GM21381 (cell line): Measurements from ENCODE around the gene NDUFV3.
A peak's percentile ranks its signal among the peaks of the same experiment; 100 is the strongest.
"Not testable (repeated sequence)": the region's sequence is repeated elsewhere in the genome, so short reads cannot be mapped to it uniquely, and the experiment has no call there.

ENCODE experiments used
- ATAC-seq: cut with Tn5 transposase; IDR thresholded peaks from one replicate; pipeline ENCODE4 v1.9.1; 2021; ENCODE audit warnings: mild to moderate bottlenecking, moderate library complexity; ENCODE audit not compliant: unreplicated experiment

NDUFV3 gene

GRCh38 chr21:42855937-42856335, 37.2 kb upstream of the NDUFV3 start:
- ATAC-seq, result no peak

GRCh38 chr21:42857216-42857615, 35.9 kb upstream of the NDUFV3 start:
- no peak for ATAC-seq

DNA sequence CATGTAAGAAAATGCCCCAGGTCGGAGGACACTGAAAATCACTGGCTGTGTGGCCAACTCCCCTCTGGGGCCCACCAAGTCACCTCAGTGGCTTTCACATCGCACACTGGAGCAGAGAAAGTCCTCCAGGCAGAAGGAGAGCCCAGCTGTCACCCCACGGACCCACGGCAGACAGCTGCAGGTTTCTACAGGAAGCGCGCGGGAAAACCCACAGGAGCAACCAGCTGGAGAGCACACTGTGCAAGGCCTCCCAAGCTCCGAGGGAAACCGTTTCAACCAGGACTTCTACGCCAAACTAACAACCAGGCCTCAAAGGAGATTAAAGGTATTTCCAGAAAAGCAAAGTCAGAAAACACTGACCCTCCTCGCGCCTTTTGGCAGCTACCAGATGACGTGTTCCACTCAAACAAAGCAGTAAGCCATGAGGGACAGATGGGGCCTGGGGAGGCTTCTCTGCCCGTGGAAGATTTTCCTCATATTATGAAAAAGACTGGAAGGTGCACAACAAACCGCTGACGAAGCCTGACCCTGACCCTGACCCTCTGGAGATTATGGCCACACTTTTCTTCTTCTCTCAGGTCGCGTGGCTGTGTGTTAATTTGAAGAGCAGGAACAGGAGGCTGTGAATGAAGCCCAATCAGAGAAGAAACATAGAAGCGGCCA, 34.8 kb upstream of the NDUFV3 start:
- no peak for ATAC-seq

DNA sequence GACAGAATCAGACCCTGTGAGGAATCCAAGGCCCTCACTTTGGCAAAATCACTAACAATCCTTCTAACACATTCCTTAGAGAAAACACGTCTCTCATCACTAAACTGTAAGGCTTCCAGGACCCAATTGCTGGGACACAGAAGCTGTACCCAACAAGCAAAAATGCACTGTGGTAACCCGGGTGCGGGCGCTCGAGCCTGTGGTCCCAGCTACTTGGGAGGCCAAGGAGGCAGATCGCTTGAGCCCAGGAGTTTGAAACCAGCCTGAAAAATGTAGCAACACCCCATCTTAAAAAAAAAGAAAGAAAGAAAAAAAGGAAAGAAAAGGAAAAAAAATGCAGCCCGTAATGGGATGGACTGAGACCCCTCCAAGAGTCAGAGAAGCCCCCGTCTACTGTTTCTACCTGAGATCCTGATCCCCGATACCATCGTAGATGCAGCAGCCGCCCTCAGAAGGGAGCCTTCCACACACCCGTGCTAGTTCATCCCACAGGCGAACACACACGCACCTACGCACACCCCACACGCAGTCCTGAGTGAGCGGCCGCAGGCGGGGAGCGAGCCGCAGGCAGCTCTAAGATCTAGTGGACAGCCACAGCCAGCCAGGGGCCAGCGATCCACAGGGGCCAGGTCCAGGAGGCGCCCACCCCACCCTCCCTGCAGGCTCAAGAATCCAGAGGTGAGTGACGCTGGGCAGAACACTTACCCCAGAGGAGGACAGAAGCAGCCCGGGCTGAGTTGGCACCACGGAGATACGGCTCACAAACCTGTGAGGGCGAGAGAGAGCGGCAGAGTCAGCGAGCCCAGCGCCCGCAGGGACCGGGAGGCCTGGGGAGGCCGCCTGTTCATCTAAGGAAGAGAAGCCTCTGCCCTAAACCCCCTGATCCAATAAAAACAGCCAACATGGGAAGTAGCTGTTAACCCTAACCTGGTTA, 33.9 kb upstream of the NDUFV3 start:
- no peak for ATAC-seq

DNA sequence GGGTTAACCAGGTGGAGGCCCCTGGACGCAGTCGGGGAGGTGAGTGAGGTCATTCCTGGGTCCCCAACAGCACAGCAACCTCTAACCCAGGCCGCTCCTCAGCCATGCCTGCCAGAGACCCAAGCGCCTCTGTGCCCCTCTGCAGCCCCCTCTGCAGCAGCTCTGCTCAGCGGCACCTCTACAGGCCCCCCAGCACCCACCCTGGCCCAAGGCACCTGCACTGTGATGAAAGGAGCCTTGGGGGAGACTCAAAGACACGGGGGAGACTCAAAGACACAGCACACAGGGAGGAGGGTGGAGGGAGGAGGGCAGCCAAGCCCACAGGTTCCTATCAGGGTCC, 33.2 kb upstream of the NDUFV3 start:
- no peak for ATAC-seq

GRCh38 chr21:42860345-42860744, 32.8 kb upstream of the NDUFV3 start:
- no peak for ATAC-seq

DNA sequence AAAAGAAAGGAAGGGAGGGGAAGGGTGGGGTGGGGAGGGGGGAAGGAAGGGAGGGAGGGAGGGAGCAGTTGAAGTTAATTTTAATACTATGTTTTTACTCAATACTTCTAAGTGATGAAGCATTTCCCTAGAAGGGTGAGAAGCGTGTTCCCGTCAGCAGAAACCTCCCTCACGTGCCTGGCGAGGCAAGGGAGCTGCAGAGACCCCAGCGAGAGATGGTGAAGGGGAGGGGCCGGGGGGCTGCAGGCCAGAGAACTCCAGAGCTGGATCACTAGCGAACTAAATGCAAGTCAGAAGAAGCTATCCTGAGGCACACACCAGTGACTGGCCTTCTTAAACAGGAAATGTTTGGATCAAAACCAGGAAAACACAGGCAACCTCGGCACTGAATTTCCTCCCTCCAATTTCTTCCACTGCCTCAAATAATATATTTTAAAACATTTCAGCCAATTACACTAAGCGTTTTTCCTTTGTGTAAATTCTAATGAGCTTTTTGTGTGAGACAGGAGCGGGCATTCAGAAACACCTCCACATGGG, 31.7 kb upstream of the NDUFV3 start:
- no peak for ATAC-seq

DNA sequence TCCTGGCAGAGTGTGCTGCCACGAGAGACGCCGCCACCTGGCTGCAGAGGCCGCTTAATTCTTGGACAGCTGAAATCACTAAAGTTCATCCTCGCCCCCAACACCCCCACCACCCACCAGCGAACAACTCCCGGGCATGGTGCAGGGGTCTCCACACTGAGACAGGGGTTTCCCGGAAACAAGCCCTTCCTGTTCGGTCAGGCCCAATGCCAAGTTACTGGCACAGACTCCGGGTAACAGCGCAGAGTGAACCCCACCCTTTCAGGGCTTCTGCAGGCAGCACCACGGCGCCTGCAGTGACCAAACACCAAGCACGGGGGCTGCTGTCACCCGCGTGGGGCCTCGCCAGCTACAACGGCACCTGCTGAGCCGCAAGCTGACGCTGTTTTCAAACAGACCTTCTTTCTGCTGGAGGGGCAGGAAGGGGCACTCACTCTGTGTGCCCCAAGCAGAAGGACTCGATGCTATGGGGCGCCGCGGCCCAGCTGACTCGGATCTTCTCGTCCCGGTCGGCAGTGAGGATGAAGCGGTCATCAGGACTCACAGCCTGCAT, 31.2 kb upstream of the NDUFV3 start:
- ATAC-seq, result no peak

DNA sequence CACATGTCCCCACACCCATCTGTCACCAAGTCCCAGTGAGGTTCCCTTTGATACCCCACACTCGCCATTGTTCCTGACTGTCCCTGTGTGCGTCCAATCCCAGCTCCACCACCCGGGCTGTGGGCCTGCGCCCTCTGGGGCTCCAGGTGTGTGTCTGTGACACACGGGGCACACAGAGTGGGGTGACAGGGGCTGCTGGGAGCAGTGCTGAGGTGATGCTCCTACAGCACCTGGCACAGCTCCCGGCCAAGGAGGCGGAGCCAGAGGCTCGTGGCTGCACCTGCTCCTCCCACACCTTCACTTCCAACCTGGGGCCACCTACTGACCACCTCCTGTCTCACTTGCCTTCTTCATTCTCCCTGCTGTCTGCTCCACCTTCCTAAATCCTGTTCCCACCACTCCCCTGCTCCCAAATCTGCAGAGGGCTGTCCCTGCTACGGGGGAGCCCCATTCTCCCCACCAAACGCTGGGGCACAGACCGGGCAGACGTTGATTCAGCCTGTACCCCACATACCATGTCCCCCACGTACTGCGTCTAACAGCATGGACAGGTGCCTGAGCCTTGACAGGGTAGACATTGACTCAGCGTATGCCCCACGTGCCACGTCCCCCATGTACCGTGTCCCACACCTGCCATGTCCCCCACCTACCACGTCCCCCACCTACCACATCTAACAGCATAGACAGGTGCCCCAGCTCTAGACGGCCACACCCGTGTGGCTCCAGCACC, 30.2 kb upstream of the NDUFV3 start:
- ATAC-seq, result no peak

DNA sequence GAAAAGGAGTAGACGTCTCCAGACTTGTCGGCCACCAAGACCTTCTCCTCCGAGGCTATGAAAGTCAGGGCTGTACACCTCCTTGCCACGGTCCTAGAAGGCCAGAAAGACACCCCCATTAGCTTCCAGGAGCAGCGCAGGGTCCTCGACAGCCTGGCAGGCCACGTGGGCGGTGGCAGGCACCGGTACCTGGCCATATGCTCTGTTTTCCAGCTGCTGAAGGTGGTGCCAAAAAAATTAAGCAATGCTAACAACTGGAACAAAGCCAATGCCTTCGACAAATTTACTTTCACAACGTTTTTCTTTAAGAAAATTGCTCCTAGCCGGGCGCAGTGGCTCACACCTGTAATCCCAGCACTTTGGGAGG, 29.6 kb upstream of the NDUFV3 start:
- ATAC-seq, result no peak

GRCh38 chr21:42864286-42864685, 28.8 kb upstream of the NDUFV3 start:
- no peak for ATAC-seq

DNA sequence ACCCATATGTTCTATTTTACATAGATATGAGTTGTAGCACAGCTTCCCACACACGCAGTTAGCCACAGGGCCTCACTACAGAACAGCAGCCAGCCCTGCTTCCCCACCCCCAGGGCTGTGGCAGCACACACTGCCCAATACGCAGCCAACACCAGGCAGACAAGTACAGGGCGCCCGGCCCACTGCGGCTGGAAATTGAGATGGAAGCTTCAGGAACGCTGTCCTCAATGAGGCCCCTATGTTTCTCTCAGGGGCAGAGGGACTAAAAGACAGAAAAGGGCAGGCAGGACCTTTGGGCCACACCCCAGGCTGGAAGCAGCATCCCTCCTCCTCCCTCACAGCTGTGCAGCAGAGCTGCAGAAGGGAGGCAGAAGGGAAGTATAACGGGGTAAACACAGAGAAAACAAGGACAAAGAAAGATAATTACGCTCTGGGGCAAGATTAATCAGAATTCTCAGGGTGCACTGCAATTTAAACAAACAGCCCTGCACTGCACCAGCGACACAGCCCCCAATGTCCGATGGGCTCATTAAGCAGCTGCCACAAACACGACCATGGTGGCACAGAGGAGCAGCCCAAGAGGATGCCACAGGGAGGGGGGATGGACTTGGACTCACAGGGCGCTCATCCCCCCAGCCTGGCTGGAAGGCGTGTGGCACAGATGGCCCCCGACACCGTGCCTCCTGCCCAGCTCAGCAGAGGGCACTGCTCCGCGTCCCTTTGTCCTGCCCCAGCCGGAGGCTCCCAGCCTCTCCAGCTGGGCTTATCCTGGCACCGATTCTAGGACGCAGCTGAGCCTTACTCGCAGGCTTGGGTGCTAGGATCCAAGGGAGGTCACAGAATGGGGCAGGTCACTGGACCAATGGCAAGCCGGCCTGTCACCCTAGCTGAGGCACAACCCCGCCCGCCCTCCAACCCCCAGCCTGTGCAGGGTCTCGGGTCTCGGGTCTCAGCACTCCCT, 28.0 kb upstream of the NDUFV3 start:
- ATAC-seq, result no peak

- no peak for ATAC-seq
Measured at GRCh38 chr21:42865776-42866160, 27.3 kb upstream of the NDUFV3 start.

GRCh38 chr21:42868196-42868595, 24.9 kb upstream of the NDUFV3 start:
- ATAC-seq, result no peak

DNA sequence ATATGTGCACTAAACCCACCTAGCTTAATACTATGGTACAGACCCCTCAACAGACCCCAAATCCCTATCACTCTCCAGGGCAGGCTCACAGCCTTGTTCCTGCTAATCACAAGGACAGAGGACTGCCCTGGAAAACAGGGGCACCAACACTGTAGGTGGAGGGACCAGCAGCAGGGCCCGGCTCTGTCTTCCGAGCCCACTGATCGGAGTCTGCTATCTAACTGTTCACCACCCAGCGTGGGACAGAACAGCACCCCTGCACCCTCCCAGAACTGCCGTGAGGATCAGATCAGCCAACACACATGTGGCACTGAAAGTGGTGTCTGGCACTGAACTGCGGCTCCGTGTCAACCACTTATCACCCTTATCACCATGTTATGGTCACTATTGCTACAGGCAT, 20.0 kb upstream of the NDUFV3 start:
- no peak for ATAC-seq

DNA sequence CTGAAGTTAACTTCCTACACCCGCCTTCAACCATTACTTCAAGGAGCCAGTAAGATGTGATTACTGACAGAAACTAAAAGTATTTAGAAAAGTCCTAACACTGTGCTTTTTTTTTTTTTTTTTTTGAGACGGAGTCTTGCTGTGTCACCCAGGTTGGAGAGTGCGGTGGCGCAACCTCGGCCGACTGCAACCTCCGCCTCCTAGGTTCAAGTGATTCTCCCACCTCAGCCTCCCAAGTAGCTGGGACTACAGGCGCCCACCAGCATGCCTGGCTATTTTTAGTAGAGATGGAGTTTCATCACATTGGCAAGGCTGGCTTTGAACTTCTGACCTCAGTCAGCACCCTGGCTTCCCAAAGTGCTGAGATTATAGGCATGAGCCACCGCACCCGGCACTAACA, 17.3 kb upstream of the NDUFV3 start:
- ATAC-seq, result not testable (repeated sequence)

DNA sequence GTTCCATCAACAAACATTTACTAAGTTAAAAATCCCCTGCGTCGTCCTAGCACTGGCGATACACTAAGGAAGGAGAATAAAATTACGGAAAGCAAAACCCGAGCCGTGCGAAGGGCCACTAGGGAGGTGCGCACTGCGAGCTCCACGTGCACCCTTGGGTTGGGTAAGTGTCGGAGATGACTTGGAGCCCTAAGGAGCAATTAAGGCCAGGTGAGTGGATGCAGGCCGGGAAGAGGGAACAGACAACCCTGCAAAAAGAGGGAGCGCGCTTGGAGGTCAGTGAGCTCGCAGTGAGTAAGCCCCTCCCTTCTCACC, 14.5 kb upstream of the NDUFV3 start:
- peak; percentile 16 for ATAC-seq

GRCh38 chr21:42878993-42879787, 13.9 kb upstream of the NDUFV3 start, which contains the start of gene WDR4:
WDR4 (minus strand) TSS chr21:42879539; CDS start chr21:42879495, 44 bp downstream.
- ATAC-seq, result peak; percentile 88

GRCh38 chr21:42880352-42880751, 12.8 kb upstream of the NDUFV3 start:
- no peak for ATAC-seq
